IPS-18c (cell line): ENCODE data around the gene BMAL1.

ENCODE experiments used
- H3K4me3 ChIP-seq: 2 replicates; pipeline ENCODE4 v1.7.0; 2013; ENCODE audit warnings: low read depth, mild to moderate bottlenecking, low read length, moderate library complexity; ENCODE audit not compliant: insufficient read depth
- H3K9me3 ChIP-seq: one replicate; pipeline ENCODE4 v1.6.1; 2013; ENCODE audit warnings: mild to moderate bottlenecking, low read length, moderate library complexity; ENCODE audit not compliant: control insufficient read depth, insufficient read depth

The BMAL1 gene

DNA sequence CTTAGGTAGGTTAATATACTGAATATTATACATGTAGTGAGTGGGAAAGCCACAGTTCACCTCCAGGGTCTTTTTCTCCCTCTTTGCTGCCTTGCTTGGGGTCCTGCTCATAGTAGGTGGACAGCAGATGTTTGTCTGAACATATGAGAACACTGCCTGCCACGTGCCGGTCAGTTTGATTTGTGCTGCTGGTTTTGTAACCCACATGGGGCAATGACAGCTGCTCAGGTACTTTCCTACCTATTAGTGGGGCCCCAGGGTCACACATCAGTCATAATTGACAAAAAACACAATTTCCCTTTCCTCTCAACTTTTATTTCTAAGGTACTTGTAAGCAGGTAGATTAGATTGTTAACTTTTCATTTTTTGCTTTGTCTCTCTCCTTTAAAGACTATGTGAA lies 43.8 kb downstream of the BMAL1 start:
- no peak overlapping the region for H3K4me3 ChIP-seq
- H3K9me3 ChIP-seq, result no peaks in the 10 kb centered on the region

- Histone ChIP-seq H3K9me3 (no peaks in the 10 kb centered on the region), H3K4me3 (no peak overlapping the region)
These were observed 46.6 kb downstream of the BMAL1 start for GRCh38 chr11:13324141-13324540.

DNA sequence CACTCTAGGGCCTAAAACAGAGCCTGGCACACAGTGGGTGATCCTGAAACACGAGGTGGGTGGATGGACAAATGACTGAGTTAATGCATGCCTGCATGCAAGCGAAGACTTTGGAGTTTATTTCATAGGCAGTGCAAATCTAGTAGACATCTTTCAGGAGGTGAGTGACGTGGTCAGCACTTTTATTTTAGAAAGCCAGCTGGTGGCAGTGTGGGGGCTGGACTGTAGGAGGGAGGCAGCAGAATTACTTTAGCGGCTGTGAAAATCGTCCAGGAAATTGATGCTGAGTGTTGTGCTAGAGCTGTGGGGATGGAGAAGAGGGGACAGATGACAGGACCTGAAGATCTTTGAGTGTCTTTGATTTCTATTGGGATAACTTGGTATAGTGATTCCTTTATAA lies 47.1 kb downstream of the BMAL1 start:
- H3K9me3 ChIP-seq, result no peaks in the 10 kb centered on the region
- no peak overlapping the region for H3K4me3 ChIP-seq

GRCh38 chr11:13327421-13327820 lies 49.8 kb downstream of the BMAL1 start:
- no peak overlapping the region for H3K4me3 ChIP-seq
- H3K9me3 ChIP-seq, result no peaks in the 10 kb centered on the region

- H3K9me3 ChIP-seq, result no peaks in the 10 kb centered on the region
- no peak overlapping the region for H3K4me3 ChIP-seq
These were observed 50.7 kb downstream of the BMAL1 start for GRCh38 chr11:13328286-13328685.

DNA sequence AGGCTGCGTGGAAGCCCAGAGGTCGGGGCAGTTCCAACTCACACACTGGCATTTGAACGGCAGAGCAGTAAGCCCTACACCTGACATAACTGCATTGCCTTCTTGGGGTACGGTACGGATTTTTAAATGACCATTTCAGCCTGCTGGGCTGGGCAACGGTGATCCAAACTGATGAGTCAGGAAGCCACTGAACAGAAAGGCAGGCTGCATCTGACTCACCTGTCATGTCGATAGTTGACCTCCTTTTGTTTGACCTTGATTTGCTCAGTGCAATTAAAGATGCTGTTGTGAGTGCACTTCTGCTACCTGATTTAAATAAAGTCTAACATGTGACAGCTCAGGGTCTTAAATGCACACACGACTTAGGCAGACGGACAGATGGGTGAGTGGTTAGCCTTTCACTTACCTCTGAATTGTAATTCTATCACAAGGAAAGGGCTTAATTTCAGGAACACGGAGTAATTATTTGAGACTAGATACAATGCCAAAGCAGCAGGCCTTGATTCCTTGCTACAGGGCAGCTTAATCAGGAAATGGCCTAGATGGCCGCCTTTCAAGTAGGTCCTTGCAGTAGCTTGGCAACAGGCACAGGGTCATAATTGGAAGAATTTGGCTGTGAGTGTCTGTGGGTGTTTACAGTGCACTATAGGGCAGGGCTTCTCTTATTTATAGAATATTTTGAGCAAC lies 52.2 kb downstream of the BMAL1 start:
- no peaks in the 10 kb centered on the region for H3K9me3 ChIP-seq
- H3K4me3 ChIP-seq, result no peak overlapping the region

GRCh38 chr11:13332124-13332523 lies 54.5 kb downstream of the BMAL1 start:
- H3K4me3 ChIP-seq, result no peak overlapping the region
- H3K9me3 ChIP-seq, result no peaks in the 10 kb centered on the region

DNA sequence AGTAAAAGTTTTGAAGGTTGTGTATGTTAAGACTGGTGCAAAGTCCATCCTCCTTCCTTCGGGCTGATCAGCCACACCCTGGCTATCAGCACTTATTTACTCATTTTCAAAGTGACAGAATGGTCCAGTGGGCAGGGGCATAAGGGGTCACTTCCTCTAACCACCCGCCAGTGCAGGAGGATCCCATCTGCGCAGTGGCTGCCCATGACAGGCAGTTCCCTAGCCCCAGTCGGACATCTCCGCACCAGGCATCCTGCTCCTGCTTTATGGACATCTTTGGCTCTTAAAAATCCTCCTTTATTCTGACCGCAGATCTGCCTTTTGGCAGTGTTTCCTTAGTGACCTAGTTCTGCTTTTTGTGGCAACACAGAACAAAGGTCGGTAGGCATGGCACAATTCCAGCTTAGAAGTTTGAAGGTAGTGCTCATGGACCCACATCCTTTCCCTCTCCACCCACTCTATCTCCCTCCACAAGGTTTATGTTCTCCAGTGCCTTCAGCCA lies 55.9 kb downstream of the BMAL1 start:
- H3K9me3 ChIP-seq, result no peaks in the 10 kb centered on the region
- no peak overlapping the region for H3K4me3 ChIP-seq

DNA sequence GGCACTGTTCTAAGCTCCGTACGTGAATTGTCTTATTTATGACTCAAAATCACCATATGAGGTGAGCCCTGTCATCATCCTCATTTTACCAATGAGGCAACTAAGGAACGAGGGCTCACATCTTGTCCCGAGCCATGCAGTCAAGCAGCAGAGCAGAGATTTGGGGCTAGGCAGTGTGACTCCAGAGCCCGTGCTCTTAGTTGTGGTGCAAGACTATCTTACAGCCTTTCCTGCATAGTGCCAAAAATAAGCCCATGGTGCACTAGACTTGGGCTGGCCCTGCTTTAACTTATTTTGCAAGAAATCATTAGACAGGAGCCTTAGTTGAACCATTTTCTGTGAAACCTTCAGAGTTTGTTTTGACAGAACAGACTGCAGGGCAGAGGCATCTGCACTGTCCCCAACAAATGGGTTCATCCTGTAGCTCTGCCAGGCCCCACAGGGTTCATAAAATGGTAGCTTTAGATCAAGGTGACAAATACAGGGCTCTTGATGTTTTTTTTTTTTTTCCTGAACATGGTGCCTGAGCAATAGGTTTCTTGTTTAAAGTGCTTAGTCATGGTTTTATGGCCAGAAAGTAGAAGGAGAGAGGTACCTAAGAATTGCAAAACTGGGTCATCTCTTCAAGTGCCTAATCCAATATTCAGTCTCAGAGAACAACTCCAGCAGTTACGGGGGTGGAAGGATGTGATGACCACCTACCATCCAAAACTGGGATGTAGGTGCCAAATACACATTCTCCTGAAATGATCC lies 56.6 kb downstream of the BMAL1 start:
- Histone ChIP-seq H3K4me3 (no peak overlapping the region), H3K9me3 (no peaks in the 10 kb centered on the region)

- H3K4me3 ChIP-seq, result no peak overlapping the region
These were observed 57.7 kb downstream of the BMAL1 start for GRCh38 chr11:13335319-13335718.

DNA sequence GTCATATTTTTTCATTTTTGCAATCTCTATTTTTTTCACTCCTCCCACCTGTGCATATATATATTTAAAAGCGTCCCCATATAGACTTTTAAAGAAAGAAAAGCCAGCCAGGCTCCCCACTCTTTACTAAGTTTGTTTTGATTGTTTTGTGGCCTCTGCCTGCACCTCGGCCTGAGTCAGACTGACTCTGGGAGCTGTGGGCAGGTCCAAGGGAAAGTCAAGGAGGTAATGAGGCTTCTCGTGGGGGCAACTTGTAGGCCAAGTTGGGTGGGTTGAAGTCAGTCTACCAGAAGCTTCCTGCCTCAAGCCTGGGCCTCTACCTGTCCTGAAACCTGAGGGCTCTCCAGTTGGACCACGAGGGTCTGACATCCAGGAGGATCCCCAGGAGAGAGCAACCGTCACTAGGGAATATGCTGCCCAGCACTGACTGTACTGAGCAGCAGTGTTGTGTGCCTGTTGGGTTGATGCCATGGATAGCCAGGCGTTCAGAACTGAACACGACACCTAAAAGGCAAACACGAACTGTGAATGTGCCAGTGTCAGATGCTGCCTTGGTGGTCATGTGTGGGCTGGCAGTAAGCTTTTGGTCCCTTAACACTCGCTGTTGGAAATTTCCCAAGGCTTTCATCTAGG lies 58.8 kb downstream of the BMAL1 start:
- Histone ChIP-seq H3K9me3 (no peaks in the 10 kb centered on the region), H3K4me3 (no peak overlapping the region)

More at GRCh38 chr11:13335319-13335718, 57.7 kb downstream of the BMAL1 start:
- H3K9me3 ChIP-seq, result no peaks in the 10 kb centered on the region

DNA sequence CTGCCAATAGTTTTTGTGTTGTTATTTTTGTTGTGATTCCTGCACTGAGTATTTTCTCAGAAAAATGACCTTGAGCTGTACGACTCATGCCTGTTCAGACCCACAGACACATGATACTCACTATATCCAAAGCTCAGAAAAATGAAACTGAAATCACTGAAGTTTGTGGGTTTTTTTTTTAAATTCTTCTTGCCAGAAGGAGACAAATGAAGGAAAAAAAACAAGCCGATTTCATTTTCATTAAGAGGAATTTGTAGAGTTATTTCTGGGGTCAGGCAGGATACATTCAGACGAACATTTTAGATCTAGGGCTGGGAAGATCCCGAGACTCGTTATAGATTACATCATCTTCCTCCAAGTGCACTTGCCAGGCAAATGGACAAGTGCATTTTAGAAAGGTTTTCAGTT lies 60.4 kb downstream of the BMAL1 start:
- Histone ChIP-seq H3K9me3 (no peaks in the 10 kb centered on the region), H3K4me3 (no peak overlapping the region)

GRCh38 chr11:13338427-13339069 lies 61.0 kb downstream of the BMAL1 start:
- Histone ChIP-seq H3K4me3 (no peak overlapping the region), H3K9me3 (no peaks in the 10 kb centered on the region)

DNA sequence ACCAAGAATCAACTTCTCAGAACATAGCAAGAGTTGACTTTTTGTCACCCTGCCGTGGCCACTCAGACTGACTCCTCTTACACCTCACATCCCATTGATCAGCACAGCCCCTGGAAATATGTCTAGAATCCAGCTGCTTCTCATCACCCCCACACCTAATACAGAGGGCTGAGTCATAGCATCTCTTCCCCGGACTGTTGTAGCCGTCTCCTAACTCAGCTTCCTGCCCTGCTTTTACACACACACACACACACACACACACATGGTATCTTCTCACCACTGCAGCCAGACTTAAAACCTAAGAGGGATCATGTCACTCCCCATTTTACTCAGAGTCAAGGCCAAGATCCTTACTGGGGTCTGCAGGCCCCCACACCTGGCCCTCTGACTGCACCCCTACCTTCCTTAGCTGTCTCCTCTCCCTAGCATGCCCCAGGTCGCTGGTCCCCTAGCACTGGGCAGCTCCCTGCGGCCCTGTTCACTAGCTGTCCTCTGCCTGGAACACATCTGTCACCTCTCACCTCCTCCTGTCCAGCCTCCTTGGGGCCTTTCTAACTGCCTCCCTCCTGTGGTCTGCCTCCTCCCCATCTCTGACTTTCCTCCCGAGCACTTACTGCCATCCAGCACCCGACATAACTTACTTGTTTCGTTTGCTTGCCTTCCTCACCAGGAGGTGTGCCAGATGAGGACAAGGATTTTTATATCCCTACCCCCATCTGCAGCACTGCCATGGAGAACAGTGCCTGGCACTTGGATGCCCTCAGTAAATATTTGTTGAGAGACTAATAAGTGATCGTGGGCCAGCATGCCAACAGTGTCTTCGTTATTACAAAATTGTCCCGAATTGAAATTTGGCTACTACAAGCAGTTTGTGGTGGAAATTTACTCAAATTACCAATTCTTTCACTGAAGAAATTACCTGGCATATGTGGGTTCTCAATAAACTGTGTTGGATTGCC lies 61.9 kb downstream of the BMAL1 start:
- no peaks in the 10 kb centered on the region for H3K9me3 ChIP-seq
- no peak overlapping the region for H3K4me3 ChIP-seq

- no peak overlapping the region for H3K4me3 ChIP-seq
- no peaks in the 10 kb centered on the region for H3K9me3 ChIP-seq
These were observed 63.4 kb downstream of the BMAL1 start for GRCh38 chr11:13341026-13341425.

DNA sequence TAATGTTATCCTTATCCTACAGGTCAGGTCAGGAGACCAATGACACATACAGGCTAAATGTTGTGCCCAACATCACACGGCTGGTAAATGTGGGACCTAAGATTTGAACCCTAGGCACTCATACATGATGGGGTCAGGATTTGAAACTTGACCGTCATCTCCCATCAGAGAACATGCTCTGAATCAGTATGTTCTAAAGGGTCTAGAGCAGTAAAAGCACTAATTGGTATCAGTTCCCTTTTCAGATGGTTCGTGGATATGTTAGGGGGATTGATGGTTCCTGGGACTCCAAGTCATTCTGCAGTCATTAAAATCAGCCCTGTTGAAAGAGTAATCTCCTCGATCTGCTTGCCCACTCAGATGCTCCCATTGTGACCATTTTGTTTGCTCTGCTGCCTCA lies 65.5 kb downstream of the BMAL1 start:
- Histone ChIP-seq H3K4me3 (no peak overlapping the region), H3K9me3 (no peaks in the 10 kb centered on the region)
